Stimulated activated naive B cell treated with anti-CD40 and anti-IgM and Interleukin-4, amounts not matched to agents 10 μg/mL and 1 μg/mL and 100 μg/mL, for 72 hours (primary cell): Measurements from ENCODE around the gene FARS2.
"Not testable (repeated sequence)": the region's sequence is repeated elsewhere in the genome, so short reads cannot be mapped to it uniquely, and the experiment has no call there.

Experiments
- ATAC-seq, 2 donors: fragments of 150-1000 bp; cut with Tn5 transposase; replicated peaks; 2 replicates each; pipeline ENCODE4 v1.10.0; 2021; ENCODE audit warnings: moderate library complexity in 1 of 2
- DNase-seq: peaks from one replicate; pipeline ENCODE4 v3.0.0; 2021
- H3K27ac Mint-ChIP-seq: one replicate; pipeline ENCODE4 v1.8.0; 2022; ENCODE audit warnings: mild to moderate bottlenecking, mixed read lengths
- H3K27me3 Mint-ChIP-seq, 2 donors: one replicate each; pipeline ENCODE4 v1.8.0; 2022; ENCODE audit warnings: mixed read lengths in 2 of 2
- H3K36me3 Mint-ChIP-seq, 2 donors: one replicate each; pipeline ENCODE4 v1.8.0; 2022; ENCODE audit warnings: mixed read lengths in 2 of 2, mild to moderate bottlenecking in 1 of 2
- H3K4me1 Mint-ChIP-seq, 2 donors: one replicate each; pipeline ENCODE4 v1.8.0; 2022; ENCODE audit warnings: mixed read lengths in 2 of 2, mild to moderate bottlenecking in 1 of 2
- H3K4me3 Mint-ChIP-seq, 2 donors: one replicate each; pipeline ENCODE4 v1.8.0; 2022; ENCODE audit warnings: mild to moderate bottlenecking in 2 of 2, mixed read lengths in 2 of 2, moderate library complexity in 1 of 2
- H3K9me3 Mint-ChIP-seq, 2 donors: one replicate each; pipeline ENCODE4 v1.8.0; 2022; ENCODE audit warnings: mixed read lengths in 2 of 2, mild to moderate bottlenecking in 1 of 2

FARS2 gene

GRCh38 chr6:5639193-5639592 lies 377.9 kb downstream of the FARS2 start:
- Mint-ChIP-seq H3K4me3 (no peak overlapping the region), H3K36me3 (peaks cover 15 to 40% of the 10 kb centered on the region in 2 donors), H3K9me3 (peaks cover 6 to 7% of the 10 kb centered on the region in 2 donors), H3K27ac (no peak overlapping the region), H3K27me3 (no peaks in the 10 kb centered on the region), H3K4me1 (no peaks in the 10 kb centered on the region)
- DNase-seq (no peak), ATAC-seq (no peak)

- Mint-ChIP-seq H3K4me1 (no peaks in the 10 kb centered on the region), H3K4me3 (no peak overlapping the region), H3K27ac (no peak overlapping the region), H3K27me3 (no peaks in the 10 kb centered on the region), H3K36me3 (peaks cover 18 to 40% of the 10 kb centered on the region in 2 donors), H3K9me3 (peaks cover 6 to 7% of the 10 kb centered on the region in 2 donors)
- DNase-seq: no peak
- ATAC-seq: no peak
Measured at GRCh38 chr6:5640614-5641013, 379.3 kb downstream of the FARS2 start.

GRCh38 chr6:5644523-5645185 lies 383.3 kb downstream of the FARS2 start:
- H3K36me3 Mint-ChIP-seq: peaks cover 20 to 21% of the 10 kb centered on the region in 2 donors
- peaks cover 6 to 7% of the 10 kb centered on the region in 2 donors for H3K9me3 Mint-ChIP-seq
- peaks cover 7 to 8% of the 10 kb centered on the region in 2 donors for H3K4me1 Mint-ChIP-seq
- no peak overlapping the region for H3K4me3 Mint-ChIP-seq
- no peak for ATAC-seq
- no peaks in the 10 kb centered on the region for H3K27me3 Mint-ChIP-seq
- H3K27ac Mint-ChIP-seq: no peak overlapping the region
- DNase-seq: no peak

- no peak overlapping the region for H3K4me3 Mint-ChIP-seq
- no peak for ATAC-seq
- H3K36me3 Mint-ChIP-seq: peaks cover 13 to 14% of the 10 kb centered on the region in 2 donors
- H3K9me3 Mint-ChIP-seq: peaks cover 4% of the 10 kb centered on the region in 2 donors
- no peak for DNase-seq
- no peak overlapping the region for H3K27ac Mint-ChIP-seq
- peaks cover 7 to 8% of the 10 kb centered on the region in 2 donors for H3K4me1 Mint-ChIP-seq
- no peaks in the 10 kb centered on the region for H3K27me3 Mint-ChIP-seq
Measured at GRCh38 chr6:5645328-5646290, 384.3 kb downstream of the FARS2 start.

GRCh38 chr6:5652406-5653137 lies 391.3 kb downstream of the FARS2 start:
- no peak overlapping the region for H3K27ac Mint-ChIP-seq

GRCh38 chr6:5653801-5654200 lies 392.5 kb downstream of the FARS2 start:
- Mint-ChIP-seq H3K27ac (no peak overlapping the region), H3K36me3 (peaks cover 38 to 40% of the 10 kb centered on the region in 2 donors), H3K27me3 (no peaks in the 10 kb centered on the region), H3K9me3 (no peaks in the 10 kb centered on the region), H3K4me1 (peaks cover 2 to 7% of the 10 kb centered on the region in 2 donors), H3K4me3 (no peak overlapping the region)
- ATAC-seq (no peak), DNase-seq (no peak)

More at GRCh38 chr6:5652406-5653137, 391.3 kb downstream of the FARS2 start:
- DNase-seq (no peak), ATAC-seq (no peak)
- Mint-ChIP-seq H3K36me3 (peaks cover 38 to 39% of the 10 kb centered on the region in 2 donors), H3K9me3 (no peaks in the 10 kb centered on the region), H3K4me1 (peaks cover 2 to 4% of the 10 kb centered on the region in 2 donors), H3K27me3 (no peaks in the 10 kb centered on the region), H3K4me3 (no peak overlapping the region)

DNA sequence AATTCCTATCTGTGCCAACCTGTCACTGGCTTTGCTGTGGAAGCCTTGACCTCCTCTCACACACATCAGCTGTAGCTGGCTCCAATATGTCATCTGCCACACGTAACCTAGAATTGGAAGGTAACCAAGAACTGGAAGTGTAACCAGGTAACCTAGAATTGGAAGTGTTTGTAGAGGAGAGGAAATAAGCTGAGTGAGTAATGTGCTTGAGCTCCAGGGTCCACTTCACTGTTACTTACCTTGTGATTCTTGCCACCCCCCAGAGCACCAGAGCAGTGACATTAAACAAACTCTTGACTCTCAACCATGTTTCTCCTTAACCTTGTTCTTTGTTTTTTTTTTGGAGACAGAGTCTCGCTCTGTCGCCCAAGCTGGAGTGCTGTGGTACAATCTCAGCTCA lies 394.9 kb downstream of the FARS2 start:
- no peak overlapping the region for H3K27ac Mint-ChIP-seq
- H3K4me3 Mint-ChIP-seq: no peak overlapping the region
- H3K36me3 Mint-ChIP-seq: peaks cover 36 to 41% of the 10 kb centered on the region in 2 donors
- H3K9me3 Mint-ChIP-seq: no peaks in the 10 kb centered on the region
- DNase-seq (no peak), ATAC-seq (no peak)
- no peaks in the 10 kb centered on the region for H3K27me3 Mint-ChIP-seq
- H3K4me1 Mint-ChIP-seq: peaks cover 7 to 14% of the 10 kb centered on the region in 2 donors

- Mint-ChIP-seq H3K4me1 (peaks cover 12 to 19% of the 10 kb centered on the region in 2 donors), H3K36me3 (peaks cover 35 to 40% of the 10 kb centered on the region in 2 donors)
- H3K4me3 Mint-ChIP-seq, H3K27me3 Mint-ChIP-seq, DNase-seq, H3K27ac Mint-ChIP-seq, ATAC-seq, H3K9me3 Mint-ChIP-seq: not testable (repeated sequence)
Measured at GRCh38 chr6:5656695-5657094, 395.4 kb downstream of the FARS2 start.

GRCh38 chr6:5657684-5658430 lies 396.5 kb downstream of the FARS2 start:
- Mint-ChIP-seq H3K27ac (no peak overlapping the region), H3K4me3 (no peak overlapping the region), H3K36me3 (peaks cover 27 to 36% of the 10 kb centered on the region in 2 donors)

DNA sequence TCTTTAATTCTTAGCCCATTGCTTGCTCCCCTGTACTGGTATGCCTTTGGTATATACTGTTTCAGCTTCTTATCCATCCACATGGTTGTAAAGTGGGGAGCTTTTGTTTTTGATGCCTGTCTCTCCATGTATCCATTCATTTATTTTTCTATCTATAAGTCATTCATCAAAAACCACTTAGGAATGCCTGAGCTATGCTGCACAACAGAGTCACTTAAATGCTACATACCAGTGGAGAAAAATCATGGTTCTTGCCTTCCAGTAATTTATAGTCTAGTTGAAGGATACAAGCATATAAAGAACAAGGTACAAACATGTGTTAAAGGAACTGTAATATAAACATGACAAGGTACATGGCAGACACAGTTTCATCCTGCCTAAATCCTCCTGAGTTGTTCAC lies 398.2 kb downstream of the FARS2 start:
- Mint-ChIP-seq H3K9me3 (no peaks in the 10 kb centered on the region), H3K36me3 (peaks cover 21 to 28% of the 10 kb centered on the region in 2 donors), H3K4me3 (no peak overlapping the region), H3K4me1 (peaks cover 15 to 30% of the 10 kb centered on the region in 2 donors), H3K27ac (no peak overlapping the region), H3K27me3 (no peaks in the 10 kb centered on the region)
- DNase-seq (no peak), ATAC-seq (no peak)

More at GRCh38 chr6:5657684-5658430, 396.5 kb downstream of the FARS2 start:
- DNase-seq (no peak), ATAC-seq (peak in 1 of 2 donors; percentile 42)
- H3K27me3 Mint-ChIP-seq: no peaks in the 10 kb centered on the region
- H3K4me1 Mint-ChIP-seq: peaks cover 13 to 21% of the 10 kb centered on the region in 2 donors
- H3K9me3 Mint-ChIP-seq: no peaks in the 10 kb centered on the region

- Mint-ChIP-seq H3K27me3 (no peaks in the 10 kb centered on the region), H3K36me3 (peaks cover 16 to 17% of the 10 kb centered on the region in 2 donors), H3K4me3 (no peak overlapping the region), H3K4me1 (peaks cover 26 to 43% of the 10 kb centered on the region in 2 donors), H3K27ac (no peak overlapping the region), H3K9me3 (no peaks in the 10 kb centered on the region)
- ATAC-seq: no peak
- DNase-seq: no peak
Measured at GRCh38 chr6:5660772-5661171, 399.5 kb downstream of the FARS2 start.

DNA sequence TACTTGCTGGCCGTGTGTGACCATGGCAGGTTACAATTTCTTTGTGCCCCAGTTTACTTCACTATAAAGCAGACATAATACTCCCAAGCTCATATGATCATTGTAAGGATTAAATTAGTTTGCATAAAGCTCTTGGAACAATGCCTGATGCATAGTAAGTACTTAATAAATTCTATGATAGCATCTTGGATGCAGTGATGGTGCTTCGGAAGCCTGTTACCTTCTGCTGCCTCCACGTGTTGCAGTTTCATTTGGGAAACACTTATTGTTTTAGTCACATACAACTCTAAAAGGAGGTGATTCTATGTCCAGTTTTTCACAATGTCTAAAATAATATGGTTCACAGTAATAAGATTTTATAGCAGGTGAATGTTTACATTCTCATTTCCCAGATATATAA lies 401.5 kb downstream of the FARS2 start:
- H3K27ac Mint-ChIP-seq: no peak overlapping the region
- peaks cover 27 to 51% of the 10 kb centered on the region in 2 donors for H3K4me1 Mint-ChIP-seq
- no peaks in the 10 kb centered on the region for H3K27me3 Mint-ChIP-seq
- H3K4me3 Mint-ChIP-seq: no peak overlapping the region
- no peak for DNase-seq
- H3K36me3 Mint-ChIP-seq: peaks cover 12 to 19% of the 10 kb centered on the region in 2 donors
- peaks cover 0 to 1% of the 10 kb centered on the region in 2 donors for H3K9me3 Mint-ChIP-seq
- ATAC-seq: no peak

DNA sequence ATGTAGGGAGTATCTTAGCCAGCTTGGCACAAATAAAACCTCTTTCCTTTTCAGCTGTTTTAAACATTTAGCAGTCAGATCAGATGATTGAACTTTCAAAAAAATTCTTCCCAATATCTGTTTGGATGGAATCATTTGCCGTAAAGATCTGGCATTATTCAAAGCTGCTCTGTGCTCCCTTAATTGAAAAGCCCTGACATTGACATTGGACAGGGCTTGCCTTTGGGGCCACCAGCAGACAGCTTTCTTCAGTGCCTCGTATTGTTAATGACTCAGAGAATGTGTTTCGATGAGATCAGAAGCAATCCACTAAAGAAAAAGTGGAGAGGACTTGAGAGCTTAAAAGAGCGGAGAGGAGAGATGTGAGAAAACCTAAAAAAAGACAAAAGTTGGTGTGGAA lies 401.9 kb downstream of the FARS2 start:
- DNase-seq (no peak), ATAC-seq (no peak)
- H3K27me3 Mint-ChIP-seq: no peaks in the 10 kb centered on the region
- peaks cover 0 to 1% of the 10 kb centered on the region in 2 donors for H3K9me3 Mint-ChIP-seq
- H3K4me3 Mint-ChIP-seq: no peak overlapping the region
- H3K36me3 Mint-ChIP-seq: peaks cover 12 to 19% of the 10 kb centered on the region in 2 donors
- H3K4me1 Mint-ChIP-seq: peaks cover 27 to 54% of the 10 kb centered on the region in 2 donors
- no peak overlapping the region for H3K27ac Mint-ChIP-seq
